ENCODE results near the gene RAD51.

GRCh38 chr15:40722354-40722753 is 27.4 kb downstream of the RAD51 start:
- TF ChIP-seq CTCF (IDR thresholded peaks at IDR 0.05; ENCODE audit: poor library complexity, severe bottlenecking), result no peak
- no peak for TF ChIP-seq TAF1 (IDR thresholded peaks at IDR 0.05; ENCODE audit: low read depth)
- no peak for TF ChIP-seq EP300 (conservative IDR thresholded peaks at IDR 0.05; ENCODE audit: poor library complexity, severe bottlenecking)
- no peak for TF ChIP-seq SMC3 (conservative IDR thresholded peaks at IDR 0.05; ENCODE audit: poor library complexity)
- no peak for TF ChIP-seq POLR2AphosphoS5 (IDR thresholded peaks at IDR 0.05)
- no peak for TF ChIP-seq RAD21 (conservative IDR thresholded peaks at IDR 0.05)
- TF ChIP-seq REST (IDR thresholded peaks at IDR 0.05; ENCODE audit: borderline replicate concordance), result no peak
- no peak for TF ChIP-seq EZH2 (IDR thresholded peaks at IDR 0.05; ENCODE audit: borderline replicate concordance, insufficient read depth, low read length, poor library complexity, severe bottlenecking)

Measured in neural cell (in vitro differentiated cells).